Activated CD8-positive, alpha-beta memory T cell treated with anti-CD3 and anti-CD28 coated beads, Interleukin-2, amount 10 ng/mL, durations not matched to agents 7 days and 5 days (primary cell): ENCODE data around the gene SMYD2. TPM values are rescaled to one million over a fixed set of nuclear protein-coding genes. Genes with fewer than 3 reads are reported as not detected.

ENCODE experiments used
- ATAC-seq: fragments of 150-1000 bp; cut with Tn5 transposase; one replicate; pipeline ENCODE4 v1.10.0; 2021; ENCODE audit warnings: moderate library complexity
- CTCF ChIA-PET: fragments of 350-600 bp; sonication (Branson Sonifier 250); formaldehyde crosslinking; loops from one replicate; lab custom pipeline; 2021; ENCODE audit warnings: antibody characterized with exemption; lab: Charles Lee
- DNase-seq: peaks from one replicate; pipeline ENCODE4 v3.0.0-alpha.2; 2020
- H3K27ac Mint-ChIP-seq: one replicate; pipeline ENCODE4 v1.8.0; 2021; ENCODE audit warnings: mild to moderate bottlenecking, mixed read lengths
- H3K27me3 Mint-ChIP-seq: one replicate; pipeline ENCODE4 v1.8.0; 2021; ENCODE audit warnings: mixed read lengths
- H3K36me3 Mint-ChIP-seq: one replicate; pipeline ENCODE4 v1.8.0; 2021; ENCODE audit warnings: mild to moderate bottlenecking, mixed read lengths
- H3K4me1 Mint-ChIP-seq: one replicate; pipeline ENCODE4 v1.8.0; 2021; ENCODE audit warnings: mixed read lengths
- H3K4me3 Mint-ChIP-seq: one replicate; pipeline ENCODE4 v1.8.0; 2021; ENCODE audit warnings: mild to moderate bottlenecking, moderate library complexity, mixed read lengths
- H3K9me3 Mint-ChIP-seq: one replicate; pipeline ENCODE4 v1.8.0; 2022; ENCODE audit warnings: low read depth, mixed read lengths
- total RNA-seq, 2 experiments: library from RNA; stranded (reverse); gene quantifications; one replicate each; pipeline ENCODE4 v1.2.3, GENCODE V29; 2021

The SMYD2 gene
- total RNA-seq, 2 experiments from 2014 or later = 23.1 to 26.5 TPM

GRCh38 chr1:214386333-214386732 is 105.4 kb downstream of the SMYD2 start:
- DNase-seq = no peak
- Mint-ChIP-seq H3K27ac (no peak overlapping the region), H3K4me1 (peaks cover 11% of the 10 kb centered on the region), H3K27me3 (no peaks in the 10 kb centered on the region), H3K4me3 (no peak overlapping the region), H3K36me3 (peaks cover 1% of the 10 kb centered on the region), H3K9me3 (no peaks in the 10 kb centered on the region)
- CTCF ChIA-PET = interaction anchor here (3.6 kb wide), 1 partner anchor 10 kb away, joined by 13 read pairs; no protein-coding TSS in a partner anchor
- ATAC-seq = no peak
